HEK293T (cell line): ENCODE measurements around the gene TBC1D22A.

Experiments
- BHLHE40 ChIP-seq: fragments of 450-650 bp; IDR thresholded peaks from 2 replicates; pipeline ENCODE4 v1.6.1; 2016; ENCODE audit warnings: mild to moderate bottlenecking, moderate library complexity, borderline replicate concordance
- HDGF ChIP-seq: fragments of 450-650 bp; IDR thresholded peaks from 2 replicates; pipeline ENCODE4 v1.6.1; 2017; ENCODE audit warnings: antibody characterized with exemption, borderline replicate concordance
- NFRKB ChIP-seq: fragments of 450-650 bp; IDR thresholded peaks from 2 replicates; pipeline ENCODE4 v1.6.1; 2016; ENCODE audit warnings: mild to moderate bottlenecking, moderate library complexity
- PKNOX1 ChIP-seq: fragments of 450-650 bp; IDR thresholded peaks from 2 replicates; pipeline ENCODE4 v1.6.1; 2016
- SP1 ChIP-seq: fragments of 450-650 bp; IDR thresholded peaks from 2 replicates; pipeline ENCODE4 v1.6.1; 2017
- TARDBP ChIP-seq: fragments of 450-650 bp; IDR thresholded peaks from 2 replicates; pipeline ENCODE4 v1.6.1; 2016

GRCh38 chr22:46728470-46728869 is 34.0 kb upstream of the TBC1D22A start:
- no peak for TF ChIP-seq NFRKB
- no peak for TF ChIP-seq SP1
- no peak for TF ChIP-seq TARDBP
- no peak for TF ChIP-seq PKNOX1
- no peak for TF ChIP-seq BHLHE40
- TF ChIP-seq HDGF, result no peak
